ENCODE results near the gene IFNAR1. TPM values are rescaled to one million over a fixed set of nuclear protein-coding genes. Genes with fewer than 3 reads are reported as not detected.

IFNAR1 gene
- total and polyA plus RNA-seq, 7 experiments from 2014 or later: 24.7 to 76.2 (median 56.9) TPM

- peaks cover 0 to 4% of the 10 kb centered on the region in 2 donors for H3K27me3 ChIP-seq (ENCODE audit: control insufficient read depth in 2 of 2, insufficient read depth in 2 of 2, low read length in 2 of 2)
- intact Hi-C loops (cut with micrococcal nuclease): no loop called here
- no peaks in the 10 kb centered on the region for H3K9me3 ChIP-seq (ENCODE audit: control insufficient read depth in 2 of 3, low read length in 3 of 3)
- ChIA-PET CTCF (no interaction called here), POLR2A (no interaction called here)
- no peaks in the 10 kb centered on the region for H3K4me1 ChIP-seq (ENCODE audit: control insufficient read depth in 2 of 2, insufficient read depth in 2 of 2, low read length in 2 of 2)
- H3K36me3 ChIP-seq (ENCODE audit: control insufficient read depth in 2 of 3, insufficient read depth in 3 of 3, low read length in 3 of 3): no peaks in the 10 kb centered on the region
- peak; percentile 74 for ATAC-seq
- Mint-ChIP-seq H3K9me3 (peaks cover 0 to 3% (median 0%) of the 10 kb centered on the region in 11 donors), H3K4me1 (peaks cover 0 to 26% (median 8%) of the 10 kb centered on the region in 7 donors), H3K27me3 (peaks cover 0 to 73% (median 5%) of the 10 kb centered on the region in 5 donors), H3K27ac (no peak overlapping the region), H3K4me3 (no peak overlapping the region), H3K36me3 (no peaks in the 10 kb centered on the region)
- no peak overlapping the region for H3K4me3 ChIP-seq (ENCODE audit: low read length)
- no peak for DNase-seq
- H3K27ac ChIP-seq (ENCODE audit: low read depth, low read length): no peak overlapping the region
Measured at GRCh38 chr21:33394260-33394659, 69.5 kb downstream of the IFNAR1 start.

GRCh38 chr21:33395891-33396331 is 71.1 kb downstream of the IFNAR1 start:
- Mint-ChIP-seq H3K27ac (no peak overlapping the region), H3K36me3 (no peaks in the 10 kb centered on the region), H3K27me3 (peaks cover 0 to 69% (median 5%) of the 10 kb centered on the region in 5 donors), H3K9me3 (peaks cover 0 to 3% (median 0%) of the 10 kb centered on the region in 11 donors), H3K4me3 (no peak overlapping the region), H3K4me1 (peaks cover 8 to 28% (median 9%) of the 10 kb centered on the region in 7 donors)
- DNase-seq (no peak), ATAC-seq (no peak)
- H3K4me3 ChIP-seq (ENCODE audit: low read length): no peak overlapping the region
- ChIA-PET POLR2A (interaction anchor here (0.6 to 2.2 kb wide), 3 partner anchors 10 to 190 kb away, joined by 3 to 5 read pairs (median 4); no protein-coding TSS in a partner anchor), CTCF (no interaction called here)
- no peaks in the 10 kb centered on the region for H3K36me3 ChIP-seq (ENCODE audit: control insufficient read depth in 2 of 3, insufficient read depth in 3 of 3, low read length in 3 of 3)
- no peak overlapping the region for H3K27ac ChIP-seq (ENCODE audit: low read depth, low read length)
- no peaks in the 10 kb centered on the region for H3K4me1 ChIP-seq (ENCODE audit: control insufficient read depth in 2 of 2, insufficient read depth in 2 of 2, low read length in 2 of 2)
- intact Hi-C loops (cut with micrococcal nuclease): no loop called here
- no peaks in the 10 kb centered on the region for H3K9me3 ChIP-seq (ENCODE audit: control insufficient read depth in 2 of 3, low read length in 3 of 3)
- H3K27me3 ChIP-seq (ENCODE audit: control insufficient read depth in 2 of 2, insufficient read depth in 2 of 2, low read length in 2 of 2): peaks cover 0 to 4% of the 10 kb centered on the region in 2 donors

DNA sequence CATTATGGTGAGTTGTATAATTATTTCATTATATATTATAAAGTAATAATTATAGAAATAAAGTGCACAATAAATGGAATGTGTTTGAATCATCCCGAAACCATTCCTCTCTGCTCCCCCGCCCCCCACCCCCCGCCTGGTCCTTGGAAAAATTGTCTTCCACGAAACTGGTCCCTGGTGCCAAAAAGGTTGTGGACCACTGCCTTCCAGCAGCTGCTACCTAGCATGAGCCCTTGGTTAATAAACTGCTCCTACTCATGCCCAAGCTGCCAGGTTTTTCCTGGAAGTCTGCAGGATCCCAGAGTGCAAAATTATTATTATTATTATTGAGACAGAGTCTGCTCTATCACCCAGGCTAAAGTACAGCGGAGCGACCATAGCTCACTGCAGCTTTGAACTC is 71.7 kb downstream of the IFNAR1 start:
- Histone ChIP-seq H3K27me3 (ENCODE audit: control insufficient read depth in 2 of 2, insufficient read depth in 2 of 2, low read length in 2 of 2) (peaks cover 0 to 4% of the 10 kb centered on the region in 2 donors), H3K4me1 (ENCODE audit: control insufficient read depth in 2 of 2, insufficient read depth in 2 of 2, low read length in 2 of 2) (no peaks in the 10 kb centered on the region), H3K9me3 (ENCODE audit: control insufficient read depth in 2 of 3, low read length in 3 of 3) (no peaks in the 10 kb centered on the region), H3K27ac (ENCODE audit: low read depth, low read length) (no peak overlapping the region), H3K4me3 (ENCODE audit: low read length) (no peak overlapping the region), H3K36me3 (ENCODE audit: control insufficient read depth in 2 of 3, insufficient read depth in 3 of 3, low read length in 3 of 3) (no peaks in the 10 kb centered on the region)
- H3K27me3 Mint-ChIP-seq: peaks cover 0 to 71% (median 5%) of the 10 kb centered on the region in 5 donors
- POLR2A ChIA-PET: interaction anchor here (0.6 to 2.2 kb wide), 3 partner anchors 10 to 190 kb away, joined by 3 to 5 read pairs (median 4); no protein-coding TSS in a partner anchor
- H3K9me3 Mint-ChIP-seq: peaks cover 0 to 3% (median 0%) of the 10 kb centered on the region in 11 donors
- peaks cover 8 to 30% (median 11%) of the 10 kb centered on the region in 7 donors for H3K4me1 Mint-ChIP-seq
- DNase-seq: no peak
- CTCF ChIA-PET: no interaction called here
- no peak overlapping the region for H3K27ac Mint-ChIP-seq
- no peak overlapping the region for H3K4me3 Mint-ChIP-seq
- no peaks in the 10 kb centered on the region for H3K36me3 Mint-ChIP-seq
- intact Hi-C loops (cut with micrococcal nuclease): no loop called here
- no peak for ATAC-seq

- POLR2A ChIA-PET: interaction anchor here (0.7 to 2.2 kb wide), 4 partner anchors 11 to 234 kb away, joined by 3 to 5 read pairs (median 4); no protein-coding TSS in a partner anchor
- ATAC-seq: no peak
Measured at GRCh38 chr21:33396951-33397350, 72.2 kb downstream of the IFNAR1 start.

DNA sequence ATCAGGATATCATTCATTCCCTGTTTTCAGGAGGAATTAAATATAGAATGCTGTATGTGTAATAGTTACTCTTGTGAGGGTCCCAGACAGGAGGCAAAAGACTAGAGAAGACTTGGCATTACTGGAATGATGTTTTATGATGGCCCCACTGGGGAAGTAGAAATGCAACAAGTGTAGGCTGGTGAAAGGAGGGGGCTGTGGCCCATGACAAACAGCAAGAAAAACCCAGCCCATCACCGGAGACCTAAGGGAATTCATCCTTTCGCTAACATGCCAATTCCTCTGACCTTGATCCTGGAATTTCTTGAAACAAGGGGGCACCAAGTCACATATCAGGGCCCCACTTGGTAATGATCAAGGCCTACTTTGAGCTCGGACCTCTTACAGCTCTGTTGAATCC is 72.9 kb downstream of the IFNAR1 start:
- ChIA-PET POLR2A (interaction anchor here (0.7 to 2.2 kb wide), 3 partner anchors 13 to 233 kb away, joined by 4 to 5 read pairs (median 4); no protein-coding TSS in a partner anchor), CTCF (no interaction called here)
- intact Hi-C loops (cut with micrococcal nuclease): no loop called here
- Mint-ChIP-seq H3K27me3 (peaks cover 0 to 69% (median 0%) of the 10 kb centered on the region in 5 donors), H3K9me3 (peaks cover 0 to 3% (median 0%) of the 10 kb centered on the region in 11 donors), H3K27ac (peak overlapping the region in 2 of 9 donors; percentile 9 to 32), H3K4me1 (peaks cover 8 to 29% (median 11%) of the 10 kb centered on the region in 7 donors), H3K4me3 (no peak overlapping the region), H3K36me3 (no peaks in the 10 kb centered on the region)
- no peak for DNase-seq
- ATAC-seq: no peak
- no peaks in the 10 kb centered on the region for H3K9me3 ChIP-seq (ENCODE audit: control insufficient read depth in 2 of 3, low read length in 3 of 3)
- H3K27me3 ChIP-seq (ENCODE audit: control insufficient read depth in 2 of 2, insufficient read depth in 2 of 2, low read length in 2 of 2): peaks cover 0 to under 1% of the 10 kb centered on the region in 2 donors
- no peaks in the 10 kb centered on the region for H3K4me1 ChIP-seq (ENCODE audit: control insufficient read depth in 2 of 2, insufficient read depth in 2 of 2, low read length in 2 of 2)
- no peak overlapping the region for H3K27ac ChIP-seq (ENCODE audit: low read depth, low read length)
- H3K36me3 ChIP-seq (ENCODE audit: control insufficient read depth in 2 of 3, insufficient read depth in 3 of 3, low read length in 3 of 3): no peaks in the 10 kb centered on the region
- no peak overlapping the region for H3K4me3 ChIP-seq (ENCODE audit: low read length)

More at GRCh38 chr21:33396951-33397350, 72.2 kb downstream of the IFNAR1 start:
- H3K4me1 ChIP-seq (ENCODE audit: control insufficient read depth in 2 of 2, insufficient read depth in 2 of 2, low read length in 2 of 2): no peaks in the 10 kb centered on the region
- intact Hi-C loops (cut with micrococcal nuclease): no loop called here
- peaks cover 0 to 3% (median 0%) of the 10 kb centered on the region in 11 donors for H3K9me3 Mint-ChIP-seq
- CTCF ChIA-PET: no interaction called here
- H3K27ac ChIP-seq (ENCODE audit: low read depth, low read length): no peak overlapping the region
- H3K27me3 Mint-ChIP-seq: peaks cover 0 to 69% (median 5%) of the 10 kb centered on the region in 5 donors
- no peaks in the 10 kb centered on the region for H3K36me3 ChIP-seq (ENCODE audit: control insufficient read depth in 2 of 3, insufficient read depth in 3 of 3, low read length in 3 of 3)
- no peak overlapping the region for H3K4me3 ChIP-seq (ENCODE audit: low read length)
- no peak overlapping the region for H3K27ac Mint-ChIP-seq
- no peaks in the 10 kb centered on the region for H3K9me3 ChIP-seq (ENCODE audit: control insufficient read depth in 2 of 3, low read length in 3 of 3)
- H3K36me3 Mint-ChIP-seq: no peaks in the 10 kb centered on the region
- H3K4me3 Mint-ChIP-seq: no peak overlapping the region
- peaks cover 8 to 32% (median 11%) of the 10 kb centered on the region in 7 donors for H3K4me1 Mint-ChIP-seq
- no peak for DNase-seq
- H3K27me3 ChIP-seq (ENCODE audit: control insufficient read depth in 2 of 2, insufficient read depth in 2 of 2, low read length in 2 of 2): peaks cover 0 to 4% of the 10 kb centered on the region in 2 donors

GRCh38 chr21:33398361-33398760 is 73.6 kb downstream of the IFNAR1 start:
- Mint-ChIP-seq H3K9me3 (peaks cover 0 to 3% (median 0%) of the 10 kb centered on the region in 11 donors), H3K4me3 (peak overlapping the region in 1 of 10 donors; percentile 48), H3K27me3 (peaks cover 0 to 67% (median 0%) of the 10 kb centered on the region in 5 donors), H3K27ac (peak overlapping the region in 3 of 9 donors; percentile 9 to 43 (median 32)), H3K4me1 (peaks cover 8 to 29% (median 11%) of the 10 kb centered on the region in 7 donors), H3K36me3 (no peaks in the 10 kb centered on the region)
- ChIA-PET POLR2A (interaction anchor here (1.0 kb wide), 1 partner anchor 37 kb away, joined by 3 read pairs; no protein-coding TSS in a partner anchor), CTCF (no interaction called here)
- ATAC-seq (no peak), DNase-seq (no peak)
- Histone ChIP-seq H3K27ac (ENCODE audit: low read depth, low read length) (no peak overlapping the region), H3K9me3 (ENCODE audit: control insufficient read depth in 2 of 3, low read length in 3 of 3) (no peaks in the 10 kb centered on the region), H3K4me3 (ENCODE audit: low read length) (no peak overlapping the region), H3K36me3 (ENCODE audit: control insufficient read depth in 2 of 3, insufficient read depth in 3 of 3, low read length in 3 of 3) (no peaks in the 10 kb centered on the region), H3K4me1 (ENCODE audit: control insufficient read depth in 2 of 2, insufficient read depth in 2 of 2, low read length in 2 of 2) (no peaks in the 10 kb centered on the region), H3K27me3 (ENCODE audit: control insufficient read depth in 2 of 2, insufficient read depth in 2 of 2, low read length in 2 of 2) (no peaks in the 10 kb centered on the region)
- intact Hi-C loops (cut with micrococcal nuclease): no loop called here

Data from naive thymus-derived CD4-positive, alpha-beta T cell (primary cell).